Keratinocyte (primary cell): ENCODE data around the gene ERBB4.

ENCODE experiments used
- CTCF ChIP-seq, 3 experiments: IDR thresholded peaks in 1 of 3; conservative IDR thresholded peaks in 1 of 3; optimal IDR thresholded peaks in 1 of 3; 2 replicates in 2 of 3; 3 replicates in 1 of 3; pipeline versions ENCODE3 to v1.5.1; 2011; ENCODE audit warnings: low read length in 3 of 3, mild to moderate bottlenecking in 3 of 3, moderate library complexity in 2 of 3, control low read depth in 1 of 3, inconsistent platforms in 1 of 3; ENCODE audit not compliant: insufficient read depth in 2 of 3; ENCODE audit errors: extremely low read depth in 1 of 3
- EZH2 ChIP-seq: IDR thresholded peaks from one replicate; pipeline ENCODE4 v1.6.1; 2012; ENCODE audit warnings: inconsistent platforms, mild to moderate bottlenecking, low read length, moderate library complexity

- no peak for TF ChIP-seq CTCF (optimal IDR thresholded peaks at IDR 0.05 in 1 of 3, IDR thresholded peaks at IDR 0.05 in 1 of 3, conservative IDR thresholded peaks at IDR 0.05 in 1 of 3; ENCODE audit: extremely low read depth in 1 of 3, insufficient read depth in 2 of 3, low read length in 3 of 3)
- no peak for TF ChIP-seq EZH2
Observed at GRCh38 chr2:212269005-212269404, 269.6 kb downstream of the ERBB4 start.
